Measurements from ENCODE around the gene TMED8. TPM values are rescaled to one million over a fixed set of nuclear protein-coding genes. Genes with fewer than 3 reads are reported as not detected.

Gene TMED8
- 10 to 100 TPM; 13.6 to 15.3 (median 14.7) TPM for total RNA-seq
- 1 to 10 TPM; 1.8 to 7.2 (median 3.7) TPM for polyA plus RNA-seq

- H3K27me3 ChIP-seq: no peaks in the 10 kb centered on the region
- H3K9me3 ChIP-seq: no peaks in the 10 kb centered on the region
- peak within 1 kb of the TSS; percentile 75 to 89 (median 84) for H3K27ac ChIP-seq
- no peaks in the 10 kb centered on the region for H3K36me3 ChIP-seq
- WGBS, 2 donors: 0 to 1% methylated on average over 69 of the region's 69 CpGs
- peaks cover 0 to 25% (median 17%) of the 10 kb centered on the region in 4 donors for H3K4me1 ChIP-seq
- intact Hi-C loops (cut with DNase I): loop anchor here (2.0 kb wide), 2 partner anchors 56 to 82 kb away; partner anchors contain the start of genes AHSA1, GSTZ1 and POMT2
- TF ChIP-seq POLR2A (IDR thresholded peaks at IDR 0.05) (no peak), POLR2AphosphoS5 (IDR thresholded peaks at IDR 0.05) (peak in 3 of 4 donors; percentile 15 to 54 (median 52)), EP300 (IDR thresholded peaks at IDR 0.05) (peak in 1 of 4 donors; percentile 9)
- TF ChIP-seq, protein P1, sequence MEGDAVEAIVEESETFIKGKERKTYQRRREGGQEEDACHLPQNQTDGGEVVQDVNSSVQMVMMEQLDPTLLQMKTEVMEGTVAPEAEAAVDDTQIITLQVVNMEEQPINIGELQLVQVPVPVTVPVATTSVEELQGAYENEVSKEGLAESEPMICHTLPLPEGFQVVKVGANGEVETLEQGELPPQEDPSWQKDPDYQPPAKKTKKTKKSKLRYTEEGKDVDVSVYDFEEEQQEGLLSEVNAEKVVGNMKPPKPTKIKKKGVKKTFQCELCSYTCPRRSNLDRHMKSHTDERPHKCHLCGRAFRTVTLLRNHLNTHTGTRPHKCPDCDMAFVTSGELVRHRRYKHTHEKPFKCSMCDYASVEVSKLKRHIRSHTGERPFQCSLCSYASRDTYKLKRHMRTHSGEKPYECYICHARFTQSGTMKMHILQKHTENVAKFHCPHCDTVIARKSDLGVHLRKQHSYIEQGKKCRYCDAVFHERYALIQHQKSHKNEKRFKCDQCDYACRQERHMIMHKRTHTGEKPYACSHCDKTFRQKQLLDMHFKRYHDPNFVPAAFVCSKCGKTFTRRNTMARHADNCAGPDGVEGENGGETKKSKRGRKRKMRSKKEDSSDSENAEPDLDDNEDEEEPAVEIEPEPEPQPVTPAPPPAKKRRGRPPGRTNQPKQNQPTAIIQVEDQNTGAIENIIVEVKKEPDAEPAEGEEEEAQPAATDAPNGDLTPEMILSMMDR (IDR thresholded peaks at IDR 0.05): peak in 3 of 4 experiments; percentile 15 to 32 (median 22)
- H3K4me3 ChIP-seq: peak within 1 kb of the TSS; percentile 67 to 94 (median 80)
- DNase-seq: peak; percentile 85
Observed at GRCh38 chr14:77376771-77377501, at the start of gene TMED8, which contains the start of gene SAMD15. TMED8 (minus strand) TSS chr14:77377094; CDS start chr14:77377053, 41 bp downstream. SAMD15 (plus strand) TSS chr14:77377379; CDS start chr14:77377419, 40 bp downstream.

DNA sequence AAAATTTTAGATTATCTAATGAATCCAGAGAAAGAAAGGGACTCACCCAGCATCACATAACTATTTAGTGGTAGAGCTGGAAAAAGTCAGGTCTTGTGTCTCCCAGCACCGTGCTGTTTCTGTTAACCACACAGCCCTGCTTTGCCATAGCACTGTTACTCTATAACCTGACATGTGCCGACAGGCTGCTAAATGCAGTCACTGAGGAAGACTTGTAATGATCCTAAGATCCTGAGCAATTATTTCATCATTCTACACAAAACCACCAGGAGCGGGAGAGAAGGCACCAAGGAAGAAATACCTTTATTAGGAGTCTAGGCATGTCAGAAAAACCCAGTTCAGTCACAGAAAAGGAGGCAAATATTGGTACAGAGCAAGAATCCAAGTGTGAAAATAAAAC, 49.5 kb upstream of the TMED8 start:
- peaks cover 38 to 97% (median 64%) of the 10 kb centered on the region in 4 donors for H3K36me3 ChIP-seq
- intact Hi-C loops (cut with DNase I): no loop called here

DNA sequence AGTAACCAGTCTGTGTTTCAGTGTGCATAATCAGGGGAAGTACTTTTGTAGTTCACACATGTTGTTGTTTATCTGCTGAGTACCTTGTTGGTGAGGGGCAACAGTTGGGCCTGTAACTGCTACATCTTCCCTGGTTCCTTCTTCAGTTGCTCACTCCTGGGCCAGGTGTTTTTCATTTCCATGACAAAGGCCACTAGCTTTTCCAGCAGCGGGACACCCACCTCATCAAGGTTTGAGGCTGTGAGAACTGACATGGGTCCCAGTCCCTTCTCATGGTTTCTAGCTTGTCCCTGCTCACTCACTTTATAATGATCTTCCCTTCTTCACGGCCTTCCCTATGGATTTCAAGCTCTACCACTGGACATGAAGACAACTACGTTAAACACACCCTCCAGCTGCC, 48.0 kb upstream of the TMED8 start:
- Histone ChIP-seq H3K27me3 (no peaks in the 10 kb centered on the region), H3K4me3 (no peak overlapping the region), H3K9me3 (peaks cover 0 to 1% (median under 1%) of the 10 kb centered on the region in 4 donors), H3K36me3 (peaks cover 32 to 86% (median 65%) of the 10 kb centered on the region in 4 donors), H3K4me1 (no peaks in the 10 kb centered on the region), H3K27ac (no peak overlapping the region)
- intact Hi-C loops (cut with DNase I): no loop called here
- no peak for DNase-seq
- WGBS, 2 donors: 94 to 97% methylated on average over 3 of the region's 3 CpGs
- no peak for TF ChIP-seq POLR2AphosphoS5 (IDR thresholded peaks at IDR 0.05)
- no peak for TF ChIP-seq POLR2A (IDR thresholded peaks at IDR 0.05)
- TF ChIP-seq, protein P1 (IDR thresholded peaks at IDR 0.05): no peak
- TF ChIP-seq EP300 (IDR thresholded peaks at IDR 0.05): no peak

More for the DNA sequence above, 49.5 kb upstream of the TMED8 start:
- Histone ChIP-seq H3K27me3 (no peaks in the 10 kb centered on the region), H3K4me1 (no peaks in the 10 kb centered on the region), H3K27ac (no peak overlapping the region), H3K4me3 (no peak overlapping the region), H3K9me3 (no peaks in the 10 kb centered on the region)
- 97 to 99% methylated on average over 3 of the region's 3 CpGs for WGBS, 2 donors
- no peak for DNase-seq
- TF ChIP-seq, protein P1 (IDR thresholded peaks at IDR 0.05): no peak
- TF ChIP-seq EP300 (IDR thresholded peaks at IDR 0.05) (no peak), POLR2A (IDR thresholded peaks at IDR 0.05) (no peak), POLR2AphosphoS5 (IDR thresholded peaks at IDR 0.05) (no peak)

DNA sequence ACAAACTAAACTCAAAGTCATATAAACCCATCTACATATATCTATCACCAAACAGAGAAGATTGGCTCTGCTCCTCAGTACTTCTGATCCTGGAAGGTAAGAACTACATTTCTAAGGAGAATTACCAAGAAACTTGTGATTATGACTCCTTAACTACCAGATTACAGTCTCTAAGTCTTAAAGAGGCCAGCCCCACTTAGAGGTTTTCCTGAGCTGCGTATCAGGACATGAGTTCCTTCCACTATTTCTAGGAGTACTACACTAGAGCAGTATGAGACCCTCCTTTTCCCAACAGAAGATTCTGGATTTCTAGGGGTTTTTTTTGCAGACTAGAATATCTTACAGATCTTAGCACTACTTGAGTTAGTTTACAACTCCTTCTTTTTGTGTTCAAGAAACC, 46.5 kb upstream of the TMED8 start, which contains the start of gene NOXRED1:
NOXRED1 (minus strand) TSS at position 101 of the 400 bp plus-strand sequence. CDS start 634 bp downstream, outside the sequence.
- H3K4me1 ChIP-seq: no peaks in the 10 kb centered on the region
- H3K27me3 ChIP-seq: no peaks in the 10 kb centered on the region
- intact Hi-C loops (cut with DNase I): no loop called here
- H3K4me3 ChIP-seq: no peak within 1 kb of the TSS
- H3K9me3 ChIP-seq: peaks cover 0 to 12% (median 4%) of the 10 kb centered on the region in 4 donors
- no peak for DNase-seq
- peaks cover 19 to 72% (median 53%) of the 10 kb centered on the region in 4 donors for H3K36me3 ChIP-seq
- H3K27ac ChIP-seq: no peak within 1 kb of the TSS
- TF ChIP-seq POLR2A (IDR thresholded peaks at IDR 0.05): no peak
- no peak for TF ChIP-seq POLR2AphosphoS5 (IDR thresholded peaks at IDR 0.05)
- TF ChIP-seq EP300 (IDR thresholded peaks at IDR 0.05): no peak
- TF ChIP-seq, protein P1 (IDR thresholded peaks at IDR 0.05): no peak
- 96 to 98% methylated on average over 1 of the region's 1 CpG for WGBS, 2 donors

Data from sigmoid colon (tissue), 7 donors.